HG03558 (cell line): Measurements from ENCODE around the gene TCP1.

Source experiments
- ATAC-seq: cut with Tn5 transposase; IDR thresholded peaks from one replicate; pipeline ENCODE4 v1.9.1; 2021; ENCODE audit warnings: moderate number of reproducible peaks; ENCODE audit not compliant: unreplicated experiment; ENCODE audit errors: extremely low read depth

Gene TCP1

GRCh38 chr6:159778542-159779103 lies 10.8 kb downstream of the TCP1 start:
- ATAC-seq, result no peak

DNA sequence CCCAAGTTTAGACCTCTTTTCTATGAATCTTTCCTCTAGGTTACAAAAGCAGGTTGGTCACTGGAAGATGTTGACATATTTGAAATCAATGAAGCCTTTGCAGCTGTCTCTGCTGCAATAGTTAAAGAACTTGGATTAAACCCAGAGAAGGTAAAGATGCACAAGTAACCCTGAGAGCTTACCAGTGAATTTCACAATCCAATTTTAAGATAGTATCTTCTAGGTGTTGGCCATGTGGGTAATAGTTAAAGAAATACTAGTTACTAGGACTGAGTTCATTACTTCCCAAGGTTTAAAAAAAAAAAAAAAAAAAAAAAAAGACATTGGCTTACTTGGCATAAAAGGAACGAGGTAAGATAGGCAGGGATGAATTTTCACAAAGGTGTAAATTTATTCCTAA lies 11.3 kb downstream of the TCP1 start:
- no peak for ATAC-seq

- no peak for ATAC-seq
Measured at GRCh38 chr6:159777240-159777904, 12.0 kb downstream of the TCP1 start.

- ATAC-seq, result no peak
Measured at GRCh38 chr6:159772196-159772595, 17.2 kb downstream of the TCP1 start.

- ATAC-seq, result no peak
Measured at GRCh38 chr6:159769470-159769869, 19.9 kb downstream of the TCP1 start.

GRCh38 chr6:159766906-159767305 lies 22.5 kb downstream of the TCP1 start:
- no peak for ATAC-seq

DNA sequence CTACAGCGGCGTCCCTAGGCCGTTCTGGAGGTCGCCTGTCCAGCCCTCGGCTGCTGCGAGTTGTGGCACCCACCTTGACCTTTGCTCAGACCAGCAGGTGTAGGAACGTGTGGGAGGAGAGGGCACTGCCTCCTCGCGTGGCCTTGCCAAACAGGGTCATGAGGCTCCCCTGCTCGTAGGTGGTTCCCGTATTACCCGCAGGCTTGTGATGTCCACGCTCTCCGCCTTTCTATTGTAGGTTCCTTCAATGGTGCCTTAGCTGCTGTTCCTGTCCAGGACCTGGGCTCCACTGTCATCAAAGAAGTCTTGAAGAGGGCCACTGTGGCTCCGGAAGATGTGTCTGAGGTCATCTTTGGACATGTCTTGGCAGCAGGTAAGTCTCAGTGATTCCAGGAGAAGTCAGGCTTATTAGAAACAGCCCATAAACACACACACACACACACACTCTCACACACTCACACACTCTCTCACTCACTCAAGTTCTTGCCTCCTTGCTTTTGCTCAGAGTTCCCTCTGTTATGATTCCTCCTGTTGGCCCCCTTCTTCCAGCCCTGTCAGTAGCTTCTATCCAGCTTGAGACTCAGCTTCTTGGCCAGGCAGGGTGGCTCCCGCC lies 26.6 kb downstream of the TCP1 start:
- no peak for ATAC-seq

GRCh38 chr6:159761873-159762680 lies 27.3 kb downstream of the TCP1 start, which contains the start of gene ACAT2:
ACAT2 (plus strand) TSS chr6:159762045; CDS start chr6:159762088, 43 bp downstream.
- ATAC-seq, result peak; percentile 95

DNA sequence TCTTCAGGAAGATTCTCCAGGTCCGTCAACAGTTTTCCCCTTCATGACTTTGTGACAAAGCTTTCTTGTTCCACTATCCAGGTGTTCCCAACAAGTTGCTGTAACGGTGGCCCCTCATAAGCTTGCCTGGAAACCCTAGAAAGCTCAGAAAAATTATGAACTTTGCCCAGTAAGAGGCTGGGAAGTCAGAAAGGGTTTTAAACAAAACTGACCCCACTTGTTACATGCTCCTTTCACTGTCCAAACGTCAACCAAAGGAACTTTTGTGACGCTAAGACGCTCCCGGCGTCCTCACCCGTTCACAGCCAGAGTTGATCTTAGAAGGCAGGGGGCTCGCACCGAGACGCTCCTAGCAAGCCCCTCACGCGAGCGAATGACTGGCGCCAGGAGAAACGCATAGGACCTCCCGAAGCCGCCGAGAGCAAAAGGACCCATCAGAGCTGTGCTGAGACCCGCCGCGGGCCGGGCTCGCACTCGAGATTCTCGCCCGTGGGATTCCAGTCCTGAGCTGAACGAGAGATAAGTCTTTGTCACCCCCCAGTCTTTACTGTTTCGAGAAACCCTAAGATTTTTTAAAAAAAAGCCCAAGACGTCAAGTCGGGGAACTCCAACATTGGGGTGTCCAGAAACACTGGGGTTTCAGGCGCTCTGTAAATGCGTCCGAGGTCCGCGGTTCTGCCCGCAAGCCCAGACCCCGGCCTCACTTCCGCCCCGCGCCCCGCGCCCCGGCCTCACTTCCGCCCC lies 28.1 kb downstream of the TCP1 start:
- no peak for ATAC-seq

DNA sequence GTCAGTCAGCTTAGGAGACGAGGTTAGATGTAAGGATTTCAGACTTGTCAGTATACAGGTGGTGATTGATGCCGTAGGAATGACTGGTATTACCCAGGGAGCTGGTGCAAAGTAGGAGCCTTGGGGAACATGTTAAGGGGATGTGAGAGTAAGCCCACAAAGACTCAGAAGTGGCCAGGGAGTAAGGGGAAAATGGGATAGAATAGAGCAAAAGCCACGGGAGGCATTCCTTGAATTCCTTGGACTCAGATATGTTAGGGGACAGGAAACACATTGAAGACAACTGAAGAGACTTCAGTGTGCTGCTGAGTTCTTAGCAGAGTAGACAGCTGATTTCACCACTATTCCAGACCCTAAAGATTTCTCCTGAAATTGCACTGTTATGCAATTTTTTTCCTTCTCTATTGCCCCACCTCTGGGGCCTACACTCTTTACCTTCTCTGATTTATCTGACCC lies 28.8 kb downstream of the TCP1 start:
- ATAC-seq, result no peak

GRCh38 chr6:159759645-159760044 lies 29.8 kb downstream of the TCP1 start:
- ATAC-seq, result no peak

DNA sequence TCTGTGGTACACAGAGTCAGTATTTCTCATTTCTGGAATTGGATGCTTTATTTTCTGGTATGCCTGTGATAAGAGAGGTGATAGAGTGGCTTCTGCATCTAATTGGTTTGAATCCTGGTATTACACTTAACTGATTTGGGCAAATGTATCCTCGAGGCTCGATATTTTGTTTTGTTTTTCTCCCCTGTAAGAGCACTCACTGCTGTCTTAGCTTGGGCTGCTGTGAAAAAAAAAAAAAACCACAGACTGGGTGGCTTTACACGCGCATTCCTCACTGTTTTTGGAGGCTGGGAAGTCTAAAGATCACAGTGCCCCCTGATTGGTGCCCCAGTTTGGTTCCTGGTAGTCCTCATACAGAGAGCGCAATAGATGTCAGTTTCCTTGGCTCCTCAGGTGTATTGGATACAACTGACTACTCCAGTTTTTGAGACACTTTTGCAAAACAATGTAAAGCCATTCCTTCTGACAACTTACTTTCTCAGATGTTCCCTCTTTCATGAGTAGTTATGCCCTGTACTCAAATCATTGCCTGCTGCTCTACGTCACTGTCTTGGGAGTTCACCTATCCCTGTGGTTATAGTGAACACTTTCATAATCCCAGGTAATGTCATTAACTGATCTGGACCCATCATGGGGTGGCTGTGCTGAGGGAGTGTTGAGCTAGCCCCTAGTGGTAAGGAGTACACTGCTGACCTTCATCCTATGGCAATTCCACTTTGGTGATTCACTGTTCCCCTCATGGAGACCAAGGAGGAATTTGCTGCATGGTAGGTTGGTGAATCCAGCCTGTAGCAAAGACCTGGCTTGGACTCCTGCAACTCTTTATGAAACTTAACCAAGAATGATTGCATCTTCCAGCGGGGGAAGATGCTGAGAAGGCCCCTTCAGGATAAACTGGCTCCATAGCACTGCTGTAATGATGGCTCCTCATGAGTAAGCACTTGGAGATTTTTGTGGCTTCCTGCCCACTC lies 31.1 kb downstream of the TCP1 start:
- no peak for ATAC-seq

GRCh38 chr6:159756508-159756907 lies 32.9 kb downstream of the TCP1 start:
- no peak for ATAC-seq

DNA sequence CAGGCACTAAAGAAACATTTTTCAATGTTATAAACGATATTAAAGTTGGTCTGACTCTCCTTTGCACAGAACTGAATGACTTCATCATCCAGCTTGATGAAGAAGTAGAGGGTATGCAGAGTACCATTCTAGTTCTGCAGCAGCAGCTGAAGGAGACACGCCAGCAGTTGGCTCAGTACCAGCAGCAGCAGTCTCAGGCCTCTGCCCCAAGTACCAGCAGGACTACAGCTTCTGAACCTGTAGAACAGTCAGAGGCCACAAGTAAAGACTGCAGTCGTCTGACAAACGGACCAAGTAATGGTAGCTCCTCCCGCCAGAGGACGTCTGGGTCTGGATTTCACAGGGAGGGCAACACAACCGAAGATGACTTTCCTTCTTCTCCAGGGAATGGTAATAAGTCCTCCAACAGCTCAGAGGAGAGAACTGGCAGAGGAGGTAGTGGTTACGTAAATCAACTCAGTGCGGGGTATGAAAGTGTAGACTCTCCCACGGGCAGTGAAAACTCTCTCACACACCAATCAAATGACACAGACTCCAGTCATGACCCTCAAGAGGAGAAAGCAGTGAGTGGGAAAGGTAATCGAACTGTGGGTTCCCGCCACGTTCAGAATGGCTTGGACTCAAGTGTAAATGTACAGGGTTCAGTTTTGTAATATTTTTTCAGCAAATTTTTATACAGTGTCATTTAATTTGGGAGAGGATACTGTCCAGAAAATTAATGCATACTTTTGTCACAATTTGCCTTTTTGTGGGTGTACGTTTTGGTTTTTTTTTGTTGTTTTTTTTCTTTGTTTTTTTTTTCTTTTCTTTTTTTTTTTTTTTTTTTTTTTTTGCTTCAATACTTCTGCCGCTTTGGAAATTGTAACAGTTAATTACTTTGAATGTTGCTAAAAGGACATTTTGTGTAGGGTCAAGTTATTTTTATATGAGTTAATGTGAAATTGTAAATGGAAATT lies 34.2 kb downstream of the TCP1 start:
- no peak for ATAC-seq

DNA sequence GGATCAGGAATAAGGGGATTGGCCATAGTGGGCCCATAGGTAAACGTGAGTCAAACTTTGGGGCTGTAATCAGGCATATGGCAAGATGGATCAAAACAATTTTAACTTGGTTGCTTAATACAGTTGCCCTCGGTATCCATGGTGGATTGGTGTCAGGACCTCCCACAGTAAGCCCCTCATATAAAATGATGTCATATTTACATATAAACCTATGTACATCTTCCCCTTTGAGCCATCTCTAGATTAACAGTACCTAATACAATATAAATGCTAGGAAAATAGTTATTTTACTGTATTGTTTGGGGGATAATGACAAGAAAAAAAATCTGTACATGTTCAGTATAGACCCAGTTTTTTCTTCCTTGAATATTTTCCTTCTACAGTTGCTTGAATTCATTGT lies 35.0 kb downstream of the TCP1 start:
- no peak for ATAC-seq

DNA sequence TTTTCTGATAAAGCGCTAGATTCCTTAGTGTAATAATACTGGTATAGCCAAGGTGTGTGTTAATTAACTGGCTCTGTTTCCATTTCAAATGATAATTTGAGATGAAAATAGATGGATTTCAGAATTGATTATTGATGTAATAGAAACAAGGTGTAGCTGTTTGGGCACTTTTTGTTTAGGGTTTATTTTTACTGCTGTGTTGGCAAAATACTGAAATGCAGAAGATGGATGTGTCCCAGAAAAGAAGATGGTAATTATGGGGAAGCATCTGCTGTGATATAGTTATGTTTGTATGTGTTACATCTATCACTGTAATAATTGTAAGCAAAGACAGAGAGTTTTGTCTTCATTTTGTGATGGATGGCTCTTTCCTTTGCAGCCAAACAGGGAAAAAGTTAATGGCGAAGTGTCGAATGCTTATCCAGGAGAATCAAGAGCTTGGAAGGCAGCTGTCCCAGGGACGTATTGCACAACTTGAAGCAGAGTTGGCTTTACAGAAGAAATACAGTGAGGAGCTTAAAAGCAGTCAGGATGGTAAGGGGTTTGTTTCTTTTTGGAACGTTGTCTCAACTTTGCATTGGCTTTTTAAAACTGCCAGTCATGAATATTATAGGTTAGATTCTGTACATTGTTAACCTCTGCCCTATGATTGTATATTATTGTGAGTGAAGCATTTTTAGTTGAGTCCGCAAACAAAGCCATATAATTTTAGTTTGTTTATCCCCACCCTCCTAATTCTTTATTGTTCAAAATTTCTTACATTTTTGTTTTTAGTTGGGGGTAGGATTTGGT lies 36.1 kb downstream of the TCP1 start:
- ATAC-seq, result no peak

DNA sequence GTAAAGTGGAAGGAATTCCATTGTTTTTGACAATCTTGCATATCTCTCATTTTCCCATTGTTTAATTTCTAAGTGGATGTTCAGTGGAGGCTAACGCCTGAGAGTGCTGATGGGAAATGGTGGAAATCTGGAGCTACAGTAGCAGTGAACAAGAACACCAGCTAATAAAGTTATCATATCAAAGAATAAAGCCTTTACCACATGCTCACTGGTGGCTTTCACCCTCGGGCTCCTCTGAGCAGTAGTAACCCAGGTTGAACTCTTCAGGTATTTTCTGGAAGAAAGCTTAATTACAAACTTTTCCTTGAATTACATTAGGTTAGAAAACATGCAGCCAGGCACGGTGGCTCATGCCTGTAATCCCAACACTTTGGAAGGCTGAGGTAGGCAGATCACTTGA lies 38.0 kb downstream of the TCP1 start:
- ATAC-seq, result no peak
